Activated effector memory CD4-positive, alpha-beta T cell treated with anti-CD3 and anti-CD28 coated beads, Interleukin-2, amount 50 U/mL, for 16 hours (primary cell): Measurements from ENCODE around the gene KRTAP17-1.

Experiments used
- DNase-seq: peaks from one replicate; pipeline ENCODE4 v3.0.0-alpha.2; 2020

The KRTAP17-1 gene

GRCh38 chr17:41332239-41332638 lies 16.7 kb upstream of the KRTAP17-1 start:
- DNase-seq, result no peak

DNA sequence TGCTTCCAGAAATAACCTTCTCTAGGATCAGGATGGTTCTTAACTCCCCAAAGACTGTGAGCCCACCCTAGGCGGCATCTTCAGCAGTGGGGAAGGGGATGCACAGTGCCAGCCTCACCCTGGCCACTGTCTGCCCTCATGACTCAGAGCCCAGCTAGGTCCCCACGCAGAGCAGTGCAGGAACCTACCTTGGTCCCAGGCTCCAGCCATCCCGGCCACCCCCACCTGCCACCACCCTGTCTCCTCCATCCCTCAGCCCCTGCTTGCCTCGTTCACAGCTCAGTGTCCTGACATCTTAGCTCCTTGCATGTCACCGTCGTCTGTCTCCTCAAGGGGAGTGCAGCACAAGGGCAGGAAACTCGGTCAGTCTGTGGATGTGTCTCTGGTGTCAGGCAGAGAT lies 16.1 kb upstream of the KRTAP17-1 start:
- DNase-seq, result no peak

GRCh38 chr17:41329279-41329948 lies 13.9 kb upstream of the KRTAP17-1 start:
- peak; percentile 64 for DNase-seq

- DNase-seq, result no peak
Observed at GRCh38 chr17:41328207-41328606, 12.7 kb upstream of the KRTAP17-1 start.

- no peak for DNase-seq
Observed at GRCh38 chr17:41327411-41328120, 12.1 kb upstream of the KRTAP17-1 start.

GRCh38 chr17:41326173-41327145 lies 10.9 kb upstream of the KRTAP17-1 start:
- DNase-seq, result peak; percentile 64

- no peak for DNase-seq
Observed at GRCh38 chr17:41325611-41326010, 10.1 kb upstream of the KRTAP17-1 start.

GRCh38 chr17:41325126-41325525 lies 9.6 kb upstream of the KRTAP17-1 start:
- DNase-seq, result no peak

DNA sequence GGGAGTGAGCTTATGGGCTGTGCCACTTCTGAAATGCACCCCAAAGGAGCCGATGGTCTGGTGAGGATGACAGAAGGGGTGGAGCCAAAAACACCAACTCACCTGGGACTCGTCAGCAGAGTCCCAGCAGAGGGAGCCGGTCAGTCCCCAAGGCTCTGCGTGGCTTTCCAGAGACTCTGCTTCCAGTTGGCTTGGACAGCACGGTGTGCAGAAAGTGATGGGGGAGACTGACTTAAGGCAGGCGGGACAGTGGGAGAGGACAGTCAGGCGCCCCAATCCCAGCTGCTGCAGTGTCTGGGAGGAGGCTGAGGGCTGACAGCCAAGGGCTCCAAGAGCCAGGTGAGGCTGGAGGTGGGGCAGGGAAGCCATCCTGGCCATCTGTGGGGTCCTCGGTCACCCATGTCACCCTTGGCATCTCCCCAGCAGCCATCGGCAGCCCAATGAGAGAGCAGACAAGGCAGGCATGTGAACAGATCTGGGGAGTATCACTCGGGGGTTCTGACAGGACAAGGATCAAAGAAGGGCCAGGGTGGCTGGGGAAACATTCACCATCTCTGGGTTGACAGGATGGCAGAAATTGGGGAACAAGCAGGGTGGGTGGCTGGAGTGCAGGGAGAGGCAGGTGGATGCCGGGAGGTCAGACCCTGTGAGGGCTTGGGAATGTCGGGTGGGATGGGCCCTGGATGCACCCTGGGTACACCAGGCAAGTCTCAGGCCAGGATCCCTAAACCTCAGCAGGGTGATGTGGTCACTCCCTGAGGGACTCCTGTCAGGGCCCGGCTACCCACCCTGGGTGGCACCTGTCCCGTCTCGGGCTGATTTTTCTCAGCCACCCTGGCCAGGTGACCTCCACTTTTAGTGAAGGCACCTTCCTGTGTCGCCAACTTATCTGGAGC lies 8.9 kb upstream of the KRTAP17-1 start:
- no peak for DNase-seq

DNA sequence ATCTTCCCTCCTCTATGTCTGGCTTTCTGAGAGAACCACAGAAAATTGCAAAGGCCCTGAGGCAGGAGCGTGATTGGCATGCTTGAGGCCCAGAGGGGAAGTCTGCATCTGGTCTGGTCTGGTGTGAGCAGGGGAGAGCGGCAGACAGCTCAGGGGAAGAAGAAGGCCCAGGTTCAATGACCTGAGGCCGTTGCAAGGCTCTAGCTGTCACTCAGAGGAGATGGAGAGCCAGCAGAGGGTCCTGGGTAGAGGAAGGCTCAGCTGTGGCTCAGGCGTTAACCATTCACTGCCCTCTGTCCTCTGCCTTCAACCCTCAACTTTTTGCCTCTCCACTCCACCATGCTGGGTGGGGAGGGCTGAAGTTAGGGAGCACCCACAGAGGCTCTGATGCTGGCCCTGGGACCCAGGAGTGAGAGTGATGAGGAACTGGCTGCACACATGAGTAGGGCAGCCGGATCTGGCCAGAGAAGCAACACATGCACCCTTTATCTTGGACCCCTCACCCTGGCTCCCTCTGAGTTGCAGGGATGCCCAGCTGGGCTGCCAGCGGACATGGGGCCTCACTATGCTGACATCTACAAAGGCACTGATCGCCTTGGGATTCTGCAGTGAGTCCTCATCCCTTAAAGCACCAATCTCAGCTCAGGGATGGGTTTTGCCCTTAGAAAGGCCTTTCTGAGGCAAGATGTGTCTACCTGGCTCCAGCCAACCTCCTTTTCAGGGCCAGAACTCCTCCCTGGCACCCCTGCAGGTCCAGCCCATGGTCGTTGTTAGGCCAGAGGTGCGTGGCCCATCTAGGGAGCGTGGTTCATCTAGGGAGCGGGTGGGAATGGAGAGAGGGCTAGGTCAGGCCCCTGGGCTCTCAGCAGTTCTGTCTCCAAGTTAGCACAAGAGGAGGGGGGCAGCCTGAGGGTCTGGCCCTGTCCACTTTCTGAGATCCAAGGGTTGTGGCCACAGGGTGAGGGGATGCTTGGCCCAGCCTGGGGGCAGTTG lies 7.7 kb upstream of the KRTAP17-1 start:
- no peak for DNase-seq

DNA sequence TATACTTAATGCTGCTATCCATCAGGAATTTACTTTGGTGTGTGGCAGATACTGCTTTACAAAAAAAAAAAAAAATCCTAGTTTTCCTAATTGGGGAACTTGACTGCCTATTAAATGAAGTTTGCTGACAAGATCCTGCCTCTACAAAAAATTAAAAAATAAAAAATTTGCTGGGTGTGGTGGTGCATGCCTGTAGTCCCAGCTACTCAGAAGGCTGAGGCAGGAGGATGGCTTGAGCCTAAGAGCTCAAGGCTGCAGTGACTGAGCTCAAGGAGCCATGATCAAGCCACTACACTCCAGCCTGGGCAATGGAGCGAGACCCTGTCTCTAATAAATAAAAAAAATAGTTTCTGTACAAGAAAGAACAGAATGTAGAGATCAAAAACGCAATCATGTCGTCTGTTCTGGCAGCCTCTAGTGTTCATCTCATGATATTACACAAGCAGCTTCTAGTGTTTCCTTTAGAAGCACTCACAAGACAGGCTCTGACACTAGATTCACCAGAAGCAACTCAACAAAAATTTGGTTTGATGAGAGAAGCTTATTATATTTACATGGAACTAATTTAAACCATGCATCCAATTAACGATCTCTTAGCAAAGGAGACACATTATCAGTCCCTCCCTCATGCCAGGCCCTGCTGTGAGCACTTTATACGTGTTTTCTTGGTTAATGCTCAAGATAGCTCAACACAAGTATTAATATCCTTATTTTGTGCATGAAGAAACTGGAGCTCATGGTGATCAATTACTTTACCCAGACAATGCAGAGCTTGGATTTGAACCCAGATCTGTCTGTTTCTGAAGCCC lies 6.8 kb upstream of the KRTAP17-1 start:
- no peak for DNase-seq

GRCh38 chr17:41318231-41318630 lies 2.7 kb upstream of the KRTAP17-1 start:
- no peak for DNase-seq

DNA sequence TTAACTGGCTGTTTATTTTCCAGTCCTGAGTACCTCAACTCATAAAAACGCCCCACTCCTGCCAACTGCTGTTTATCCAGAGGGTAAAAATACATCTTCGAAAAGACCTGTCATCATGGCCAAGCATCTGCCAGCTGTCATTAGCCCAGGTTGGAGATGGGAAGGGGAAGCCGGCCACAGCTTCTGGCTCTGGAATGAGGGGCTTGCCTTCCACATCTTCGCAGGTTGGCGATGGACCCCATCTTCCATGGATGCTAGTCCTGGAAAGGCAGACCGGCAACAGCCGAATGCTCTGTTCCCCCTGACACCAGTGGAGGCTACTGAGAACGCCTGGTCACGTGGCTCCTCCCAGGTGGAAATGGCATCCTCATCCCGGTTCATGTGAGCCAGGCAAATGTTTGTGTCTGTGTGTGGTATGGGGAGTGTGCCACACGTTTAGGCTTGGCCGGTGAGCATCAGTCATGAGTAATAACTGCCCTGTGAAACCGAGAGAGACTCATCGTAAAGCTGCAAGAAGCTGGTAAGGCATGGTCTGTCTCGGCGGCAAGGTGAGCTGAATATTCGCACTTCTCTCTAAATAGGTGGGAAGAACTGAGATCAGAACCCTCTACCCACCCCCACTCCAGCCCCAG lies 420 bp upstream of the KRTAP17-1 start:
- DNase-seq, result no peak

DNA sequence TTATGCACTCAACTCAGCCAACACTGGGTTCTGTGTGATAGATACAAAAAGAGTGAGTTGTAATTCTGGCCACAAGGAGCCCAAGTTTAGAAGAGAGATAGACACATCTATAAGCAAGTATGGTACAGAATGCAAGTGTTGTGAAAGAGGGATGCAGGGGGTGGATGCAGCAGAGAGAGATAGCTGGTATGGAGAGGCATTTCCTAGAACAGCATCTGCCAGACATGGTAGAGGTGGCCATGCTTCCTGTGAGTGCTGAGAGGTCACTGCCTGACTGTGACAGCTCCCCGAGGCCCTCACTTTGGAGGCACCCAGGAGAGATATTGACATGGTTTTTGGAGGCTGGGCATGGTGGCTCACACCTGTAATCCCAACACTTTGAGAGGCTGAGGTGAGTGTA lies 4.4 kb downstream of the KRTAP17-1 start:
- no peak for DNase-seq

GRCh38 chr17:41308918-41309359 lies 6.6 kb downstream of the KRTAP17-1 start, which contains the start of gene KRTAP16-1:
Gene KRTAP16-1 (minus strand): TSS chr17:41309309. CDS start chr17:41309253, 56 bp downstream.
- DNase-seq, result peak; percentile 77

DNA sequence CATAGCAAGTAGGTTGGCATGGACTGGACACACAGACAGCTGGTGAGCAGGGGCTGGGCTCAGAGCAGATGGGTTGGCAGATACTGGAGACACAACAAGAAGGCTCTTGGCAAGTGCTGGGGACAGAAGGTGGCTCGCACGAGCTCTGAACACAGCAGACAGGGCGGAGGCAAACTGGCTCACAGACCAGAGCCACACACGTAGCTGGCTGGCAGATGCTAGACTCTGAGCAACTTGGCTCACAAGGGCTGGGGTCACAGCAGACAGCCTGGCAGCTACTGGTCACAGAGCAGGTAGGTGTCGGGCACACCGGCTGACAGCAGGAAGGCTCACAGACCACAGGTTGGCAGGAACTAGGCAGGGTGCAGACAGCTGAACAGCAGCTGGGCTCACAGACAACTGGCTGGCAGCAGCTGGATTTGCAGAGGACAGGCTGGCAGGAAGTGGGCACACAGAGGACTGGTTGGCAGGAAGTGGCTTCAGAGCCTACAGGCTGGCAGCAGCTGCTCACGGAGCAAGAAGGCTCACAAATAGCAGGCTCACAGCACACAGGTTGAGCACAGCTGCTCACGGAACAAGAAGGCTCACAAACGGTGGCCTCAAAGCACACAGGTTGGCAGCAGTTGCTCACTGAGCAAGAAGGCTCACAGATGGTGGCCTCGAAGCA lies 7.1 kb downstream of the KRTAP17-1 start:
- peak; percentile 87 for DNase-seq

GRCh38 chr17:41307647-41308046 lies 7.9 kb downstream of the KRTAP17-1 start:
- no peak for DNase-seq

- DNase-seq, result no peak
Observed at GRCh38 chr17:41304091-41304490, 11.4 kb downstream of the KRTAP17-1 start.

DNA sequence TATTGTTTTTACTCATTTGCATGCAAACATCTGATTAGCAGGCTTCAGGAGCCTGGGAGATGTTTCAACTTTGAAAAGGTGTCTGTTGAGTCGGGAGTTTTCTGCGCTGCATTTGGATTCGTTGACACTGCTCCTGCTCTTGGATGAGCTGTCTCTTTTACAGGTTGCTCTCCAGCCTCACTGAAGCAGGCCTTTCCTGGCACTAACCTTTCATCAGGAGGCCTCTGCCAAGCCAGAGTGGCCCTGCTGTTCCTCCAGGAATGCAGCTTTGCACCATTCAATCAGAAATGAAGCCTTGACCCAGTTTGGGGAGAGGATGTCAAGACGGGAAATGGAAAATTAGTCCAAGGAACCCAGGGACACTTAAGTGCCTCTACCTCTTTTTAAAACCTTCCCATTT lies 12.5 kb downstream of the KRTAP17-1 start:
- DNase-seq, result no peak
